Panc1 (cell line): ENCODE data around the gene CST4.
"Not testable (repeated sequence)": the region's sequence is repeated elsewhere in the genome, so short reads cannot be mapped to it uniquely, and the experiment has no call there.

ENCODE experiments used
- CTCF ChIP-seq: fragments of 450-650 bp; IDR thresholded peaks from 2 replicates; pipeline ENCODE4 v1.5.1; 2017; ENCODE audit warnings: mild to moderate bottlenecking
- POLR2AphosphoS5 ChIP-seq: IDR thresholded peaks from 2 replicates; pipeline ENCODE4 v1.6.1; 2012; ENCODE audit warnings: mild to moderate bottlenecking, low read depth, low read length, moderate library complexity
- TCF7L2 ChIP-seq: IDR thresholded peaks from 2 replicates; pipeline ENCODE4 v1.6.1; 2011; ENCODE audit warnings: mild to moderate bottlenecking, low read depth, low read length, inconsistent platforms

DNA sequence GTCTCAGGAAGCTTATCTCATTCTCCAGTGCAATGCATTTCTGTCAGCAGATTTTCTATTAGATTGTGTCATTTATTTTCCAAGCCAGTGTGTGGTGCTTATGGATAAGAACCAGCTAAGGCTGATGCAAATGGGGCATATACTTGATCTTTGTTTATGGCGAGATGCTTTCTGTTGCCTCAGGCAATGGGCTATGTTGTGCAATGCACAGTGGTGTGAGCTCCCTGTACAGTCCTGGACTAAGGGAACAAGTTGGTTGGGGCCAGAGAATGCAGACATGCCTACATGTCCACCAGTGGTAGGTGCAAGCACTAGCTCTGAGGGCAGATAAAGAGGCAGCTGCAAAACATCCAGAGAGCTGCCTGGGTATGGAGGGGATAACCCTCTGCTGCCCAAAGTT is 45.6 kb upstream of the CST4 start:
- TF ChIP-seq CTCF, POLR2AphosphoS5, TCF7L2: not testable (repeated sequence)
